ENCODE measurements around the gene CD80. TPM values are rescaled to one million over a fixed set of nuclear protein-coding genes. Genes with fewer than 3 reads are reported as not detected.

CD80 gene
- total and polyA plus RNA-seq, 2 of the 8 experiments (the other 6 are each of a cell fraction or from before 2014, with no cell fraction given) = 0.11 TPM; not detected in 1

DNA sequence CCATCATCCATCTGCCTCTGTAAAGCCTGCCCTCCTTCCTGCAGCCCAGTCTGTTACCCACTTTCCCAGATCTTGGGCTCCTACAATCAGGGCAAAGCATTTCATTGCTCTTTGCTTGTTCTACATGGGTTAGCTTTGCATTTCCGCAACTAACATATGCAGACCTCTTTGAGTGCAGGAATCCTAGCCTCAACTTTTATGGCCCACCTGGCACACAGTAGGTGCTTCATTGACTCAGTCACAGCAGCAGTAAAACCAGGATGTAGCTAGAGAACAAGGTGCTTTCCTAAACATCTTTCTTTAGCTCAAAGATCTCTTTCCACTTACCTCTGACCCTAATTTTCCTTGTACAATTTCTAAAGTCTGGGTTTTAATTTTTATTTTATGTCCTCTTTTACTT is 3.5 kb downstream of the CD80 start (continued):
- TF ChIP-seq TCF12 (IDR thresholded peaks at IDR 0.05; ENCODE audit: low read depth, low read length) (no peak), SP1 (IDR thresholded peaks at IDR 0.05; ENCODE audit: low read depth, low read length) (no peak), EP300 (IDR thresholded peaks at IDR 0.05; ENCODE audit: borderline replicate concordance in 1 of 2, low read depth in 2 of 2, low read length in 2 of 2) (no peak), CHD1 (IDR thresholded peaks at IDR 0.05; ENCODE audit: low read depth, low read length) (no peak)
- TF ChIP-seq, protein P1, sequence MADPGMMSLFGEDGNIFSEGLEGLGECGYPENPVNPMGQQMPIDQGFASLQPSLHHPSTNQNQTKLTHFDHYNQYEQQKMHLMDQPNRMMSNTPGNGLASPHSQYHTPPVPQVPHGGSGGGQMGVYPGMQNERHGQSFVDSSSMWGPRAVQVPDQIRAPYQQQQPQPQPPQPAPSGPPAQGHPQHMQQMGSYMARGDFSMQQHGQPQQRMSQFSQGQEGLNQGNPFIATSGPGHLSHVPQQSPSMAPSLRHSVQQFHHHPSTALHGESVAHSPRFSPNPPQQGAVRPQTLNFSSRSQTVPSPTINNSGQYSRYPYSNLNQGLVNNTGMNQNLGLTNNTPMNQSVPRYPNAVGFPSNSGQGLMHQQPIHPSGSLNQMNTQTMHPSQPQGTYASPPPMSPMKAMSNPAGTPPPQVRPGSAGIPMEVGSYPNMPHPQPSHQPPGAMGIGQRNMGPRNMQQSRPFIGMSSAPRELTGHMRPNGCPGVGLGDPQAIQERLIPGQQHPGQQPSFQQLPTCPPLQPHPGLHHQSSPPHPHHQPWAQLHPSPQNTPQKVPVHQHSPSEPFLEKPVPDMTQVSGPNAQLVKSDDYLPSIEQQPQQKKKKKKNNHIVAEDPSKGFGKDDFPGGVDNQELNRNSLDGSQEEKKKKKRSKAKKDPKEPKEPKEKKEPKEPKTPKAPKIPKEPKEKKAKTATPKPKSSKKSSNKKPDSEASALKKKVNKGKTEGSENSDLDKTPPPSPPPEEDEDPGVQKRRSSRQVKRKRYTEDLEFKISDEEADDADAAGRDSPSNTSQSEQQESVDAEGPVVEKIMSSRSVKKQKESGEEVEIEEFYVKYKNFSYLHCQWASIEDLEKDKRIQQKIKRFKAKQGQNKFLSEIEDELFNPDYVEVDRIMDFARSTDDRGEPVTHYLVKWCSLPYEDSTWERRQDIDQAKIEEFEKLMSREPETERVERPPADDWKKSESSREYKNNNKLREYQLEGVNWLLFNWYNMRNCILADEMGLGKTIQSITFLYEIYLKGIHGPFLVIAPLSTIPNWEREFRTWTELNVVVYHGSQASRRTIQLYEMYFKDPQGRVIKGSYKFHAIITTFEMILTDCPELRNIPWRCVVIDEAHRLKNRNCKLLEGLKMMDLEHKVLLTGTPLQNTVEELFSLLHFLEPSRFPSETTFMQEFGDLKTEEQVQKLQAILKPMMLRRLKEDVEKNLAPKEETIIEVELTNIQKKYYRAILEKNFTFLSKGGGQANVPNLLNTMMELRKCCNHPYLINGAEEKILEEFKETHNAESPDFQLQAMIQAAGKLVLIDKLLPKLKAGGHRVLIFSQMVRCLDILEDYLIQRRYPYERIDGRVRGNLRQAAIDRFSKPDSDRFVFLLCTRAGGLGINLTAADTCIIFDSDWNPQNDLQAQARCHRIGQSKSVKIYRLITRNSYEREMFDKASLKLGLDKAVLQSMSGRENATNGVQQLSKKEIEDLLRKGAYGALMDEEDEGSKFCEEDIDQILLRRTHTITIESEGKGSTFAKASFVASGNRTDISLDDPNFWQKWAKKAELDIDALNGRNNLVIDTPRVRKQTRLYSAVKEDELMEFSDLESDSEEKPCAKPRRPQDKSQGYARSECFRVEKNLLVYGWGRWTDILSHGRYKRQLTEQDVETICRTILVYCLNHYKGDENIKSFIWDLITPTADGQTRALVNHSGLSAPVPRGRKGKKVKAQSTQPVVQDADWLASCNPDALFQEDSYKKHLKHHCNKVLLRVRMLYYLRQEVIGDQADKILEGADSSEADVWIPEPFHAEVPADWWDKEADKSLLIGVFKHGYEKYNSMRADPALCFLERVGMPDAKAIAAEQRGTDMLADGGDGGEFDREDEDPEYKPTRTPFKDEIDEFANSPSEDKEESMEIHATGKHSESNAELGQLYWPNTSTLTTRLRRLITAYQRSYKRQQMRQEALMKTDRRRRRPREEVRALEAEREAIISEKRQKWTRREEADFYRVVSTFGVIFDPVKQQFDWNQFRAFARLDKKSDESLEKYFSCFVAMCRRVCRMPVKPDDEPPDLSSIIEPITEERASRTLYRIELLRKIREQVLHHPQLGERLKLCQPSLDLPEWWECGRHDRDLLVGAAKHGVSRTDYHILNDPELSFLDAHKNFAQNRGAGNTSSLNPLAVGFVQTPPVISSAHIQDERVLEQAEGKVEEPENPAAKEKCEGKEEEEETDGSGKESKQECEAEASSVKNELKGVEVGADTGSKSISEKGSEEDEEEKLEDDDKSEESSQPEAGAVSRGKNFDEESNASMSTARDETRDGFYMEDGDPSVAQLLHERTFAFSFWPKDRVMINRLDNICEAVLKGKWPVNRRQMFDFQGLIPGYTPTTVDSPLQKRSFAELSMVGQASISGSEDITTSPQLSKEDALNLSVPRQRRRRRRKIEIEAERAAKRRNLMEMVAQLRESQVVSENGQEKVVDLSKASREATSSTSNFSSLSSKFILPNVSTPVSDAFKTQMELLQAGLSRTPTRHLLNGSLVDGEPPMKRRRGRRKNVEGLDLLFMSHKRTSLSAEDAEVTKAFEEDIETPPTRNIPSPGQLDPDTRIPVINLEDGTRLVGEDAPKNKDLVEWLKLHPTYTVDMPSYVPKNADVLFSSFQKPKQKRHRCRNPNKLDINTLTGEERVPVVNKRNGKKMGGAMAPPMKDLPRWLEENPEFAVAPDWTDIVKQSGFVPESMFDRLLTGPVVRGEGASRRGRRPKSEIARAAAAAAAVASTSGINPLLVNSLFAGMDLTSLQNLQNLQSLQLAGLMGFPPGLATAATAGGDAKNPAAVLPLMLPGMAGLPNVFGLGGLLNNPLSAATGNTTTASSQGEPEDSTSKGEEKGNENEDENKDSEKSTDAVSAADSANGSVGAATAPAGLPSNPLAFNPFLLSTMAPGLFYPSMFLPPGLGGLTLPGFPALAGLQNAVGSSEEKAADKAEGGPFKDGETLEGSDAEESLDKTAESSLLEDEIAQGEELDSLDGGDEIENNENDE (IDR thresholded peaks at IDR 0.05; ENCODE audit: insufficient replicate concordance, low read length) = no peak
